Measurements from ENCODE around the gene ALK. TPM values are rescaled to one million over a fixed set of nuclear protein-coding genes. Genes with fewer than 3 reads are reported as not detected.

ALK gene
- total RNA-seq, 3 donors from 2014 or later, result 0.07 to 2.4 (median 0.09) TPM

DNA sequence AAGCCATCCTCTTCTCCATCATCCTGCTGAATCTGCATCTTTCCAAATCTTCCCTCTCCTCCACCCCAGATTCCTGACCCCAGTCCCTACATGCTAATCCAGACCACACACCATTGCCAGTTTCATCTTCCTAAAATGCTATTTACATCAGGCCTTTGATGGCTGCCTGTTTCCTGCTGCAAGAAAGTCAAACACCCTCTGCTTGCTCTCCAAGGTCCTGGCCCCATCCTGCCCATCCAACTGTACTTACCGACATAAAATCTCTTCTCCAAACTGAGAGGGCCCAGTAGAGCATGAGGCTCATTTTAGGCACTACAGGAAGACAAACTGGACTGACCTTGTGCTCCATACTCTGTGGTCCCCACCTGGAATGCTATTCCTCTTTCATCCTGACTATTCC lies 19.0 kb downstream of the ALK start:
- ATAC-seq, result no peak
- TF ChIP-seq, protein P1, sequence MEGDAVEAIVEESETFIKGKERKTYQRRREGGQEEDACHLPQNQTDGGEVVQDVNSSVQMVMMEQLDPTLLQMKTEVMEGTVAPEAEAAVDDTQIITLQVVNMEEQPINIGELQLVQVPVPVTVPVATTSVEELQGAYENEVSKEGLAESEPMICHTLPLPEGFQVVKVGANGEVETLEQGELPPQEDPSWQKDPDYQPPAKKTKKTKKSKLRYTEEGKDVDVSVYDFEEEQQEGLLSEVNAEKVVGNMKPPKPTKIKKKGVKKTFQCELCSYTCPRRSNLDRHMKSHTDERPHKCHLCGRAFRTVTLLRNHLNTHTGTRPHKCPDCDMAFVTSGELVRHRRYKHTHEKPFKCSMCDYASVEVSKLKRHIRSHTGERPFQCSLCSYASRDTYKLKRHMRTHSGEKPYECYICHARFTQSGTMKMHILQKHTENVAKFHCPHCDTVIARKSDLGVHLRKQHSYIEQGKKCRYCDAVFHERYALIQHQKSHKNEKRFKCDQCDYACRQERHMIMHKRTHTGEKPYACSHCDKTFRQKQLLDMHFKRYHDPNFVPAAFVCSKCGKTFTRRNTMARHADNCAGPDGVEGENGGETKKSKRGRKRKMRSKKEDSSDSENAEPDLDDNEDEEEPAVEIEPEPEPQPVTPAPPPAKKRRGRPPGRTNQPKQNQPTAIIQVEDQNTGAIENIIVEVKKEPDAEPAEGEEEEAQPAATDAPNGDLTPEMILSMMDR (IDR thresholded peaks at IDR 0.05), result no peak
- DNase-seq, result no peak
- intact Hi-C loops (cut with DNase I, micrococcal nuclease), result no loop called here
- Histone ChIP-seq H3K9me3 (no peaks in the 10 kb centered on the region), H3K4me3 (no peak overlapping the region), H3K36me3 (ENCODE audit: low read depth) (no peaks in the 10 kb centered on the region), H3K4me1 (ENCODE audit: low read depth) (no peaks in the 10 kb centered on the region)

DNA sequence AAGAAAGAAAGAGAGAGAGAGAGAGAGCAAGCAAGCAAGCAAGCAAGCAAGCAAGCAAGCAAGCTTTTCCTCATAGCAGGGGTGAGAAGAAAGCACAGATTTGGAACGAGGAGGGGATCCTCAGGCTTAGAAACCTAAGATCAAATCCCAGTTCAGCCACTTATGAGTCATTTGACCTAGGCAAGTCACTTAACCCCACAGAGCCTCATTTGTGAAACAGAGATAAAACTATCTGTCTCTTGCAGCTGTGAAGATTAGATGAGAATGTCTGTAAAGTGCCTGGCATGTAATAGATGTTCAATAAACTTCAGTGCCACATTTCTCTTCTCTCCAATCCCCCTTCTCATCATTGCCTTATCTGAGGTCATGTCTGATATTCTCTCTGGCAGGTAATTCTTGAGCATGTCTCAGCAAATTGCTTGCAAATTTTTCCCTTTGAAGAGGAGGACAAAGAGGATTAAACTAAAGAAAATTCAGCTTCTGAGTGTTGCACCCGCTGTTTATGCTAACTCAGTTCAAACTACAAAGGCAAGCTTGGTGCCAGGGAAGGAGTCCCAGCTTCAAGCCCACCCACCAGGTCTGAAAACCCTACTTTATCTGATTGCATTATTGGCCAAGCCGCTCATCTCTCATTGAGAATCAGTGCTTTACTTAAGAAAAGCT lies 20.3 kb downstream of the ALK start:
- intact Hi-C loops (cut with DNase I, micrococcal nuclease), result no loop called here
- DNase-seq (no peak), ATAC-seq (no peak)
- Histone ChIP-seq H3K4me3 (no peak overlapping the region), H3K9me3 (no peaks in the 10 kb centered on the region), H3K36me3 (ENCODE audit: low read depth) (no peaks in the 10 kb centered on the region), H3K4me1 (ENCODE audit: low read depth) (no peaks in the 10 kb centered on the region)
- TF ChIP-seq, protein P1 (IDR thresholded peaks at IDR 0.05), result no peak

DNA sequence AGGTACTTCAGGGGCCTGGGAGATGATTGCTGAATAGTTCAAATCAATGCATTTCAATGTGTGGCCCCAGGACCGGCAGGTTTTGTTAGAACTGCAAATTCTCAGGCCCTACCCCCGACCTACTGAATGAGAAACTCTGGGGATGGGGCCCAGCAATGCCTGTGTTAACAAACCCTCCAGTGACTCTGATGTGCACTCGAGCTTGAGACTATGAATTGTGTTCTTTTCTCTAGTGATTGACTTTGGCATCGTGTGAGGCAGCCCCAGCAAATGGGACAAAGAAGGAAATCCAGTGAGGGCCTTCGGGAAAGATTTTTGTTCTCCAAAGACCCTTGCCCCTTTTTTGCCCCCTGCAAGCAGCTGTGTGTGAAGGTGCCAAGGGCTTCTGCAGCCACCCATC lies 22.4 kb downstream of the ALK start:
- H3K9me3 ChIP-seq, result no peaks in the 10 kb centered on the region
- no peak overlapping the region for H3K4me3 ChIP-seq
- H3K4me1 ChIP-seq (ENCODE audit: low read depth), result no peaks in the 10 kb centered on the region
- no peak for DNase-seq
- ATAC-seq, result no peak
- TF ChIP-seq, protein P1 (IDR thresholded peaks at IDR 0.05), result no peak
- intact Hi-C loops (cut with DNase I, micrococcal nuclease), result no loop called here
- H3K36me3 ChIP-seq (ENCODE audit: low read depth), result no peaks in the 10 kb centered on the region

DNA sequence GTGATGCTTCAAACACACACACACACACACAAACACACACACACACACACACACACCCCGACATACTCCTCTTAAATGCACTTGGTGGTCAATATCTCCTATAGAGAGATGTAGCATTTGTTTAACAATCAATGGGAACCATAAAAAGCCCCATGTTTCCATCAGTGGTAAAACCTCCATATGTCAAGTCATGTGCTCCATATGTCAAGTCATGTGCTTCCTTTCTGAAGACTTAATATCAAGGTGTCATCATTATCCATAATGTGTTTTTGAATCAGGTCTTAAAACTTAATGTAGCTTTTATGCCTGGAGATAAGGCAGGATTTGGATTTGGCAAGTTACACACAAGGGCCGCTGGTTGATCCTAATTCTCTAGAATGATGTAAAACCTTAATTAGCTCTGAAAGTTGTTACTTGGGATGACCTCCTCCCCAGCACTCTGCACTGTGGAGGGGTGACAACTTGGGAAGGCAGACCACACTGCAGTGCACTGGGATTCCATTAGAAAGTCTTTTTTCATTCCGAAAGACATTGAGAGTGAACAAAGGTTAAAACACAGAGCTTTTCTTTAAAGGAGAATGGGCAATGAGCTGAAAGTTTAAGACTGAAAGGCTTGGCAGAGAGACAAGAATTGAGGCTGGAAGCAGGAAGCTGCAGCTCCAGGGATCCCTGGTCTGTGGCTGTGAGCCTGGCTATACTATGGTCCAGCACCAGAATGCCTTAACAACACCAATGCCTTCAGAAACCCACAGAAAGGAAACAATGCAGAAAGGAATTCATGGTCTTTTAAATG lies 26.4 kb downstream of the ALK start:
- intact Hi-C loops (cut with DNase I, micrococcal nuclease), result no loop called here
- DNase-seq (no peak), ATAC-seq (no peak)
- no peaks in the 10 kb centered on the region for H3K4me1 ChIP-seq (ENCODE audit: low read depth)
- TF ChIP-seq, protein P1 (IDR thresholded peaks at IDR 0.05), result no peak
- H3K36me3 ChIP-seq (ENCODE audit: low read depth), result no peaks in the 10 kb centered on the region
- H3K4me3 ChIP-seq, result no peak overlapping the region
- no peaks in the 10 kb centered on the region for H3K9me3 ChIP-seq

DNA sequence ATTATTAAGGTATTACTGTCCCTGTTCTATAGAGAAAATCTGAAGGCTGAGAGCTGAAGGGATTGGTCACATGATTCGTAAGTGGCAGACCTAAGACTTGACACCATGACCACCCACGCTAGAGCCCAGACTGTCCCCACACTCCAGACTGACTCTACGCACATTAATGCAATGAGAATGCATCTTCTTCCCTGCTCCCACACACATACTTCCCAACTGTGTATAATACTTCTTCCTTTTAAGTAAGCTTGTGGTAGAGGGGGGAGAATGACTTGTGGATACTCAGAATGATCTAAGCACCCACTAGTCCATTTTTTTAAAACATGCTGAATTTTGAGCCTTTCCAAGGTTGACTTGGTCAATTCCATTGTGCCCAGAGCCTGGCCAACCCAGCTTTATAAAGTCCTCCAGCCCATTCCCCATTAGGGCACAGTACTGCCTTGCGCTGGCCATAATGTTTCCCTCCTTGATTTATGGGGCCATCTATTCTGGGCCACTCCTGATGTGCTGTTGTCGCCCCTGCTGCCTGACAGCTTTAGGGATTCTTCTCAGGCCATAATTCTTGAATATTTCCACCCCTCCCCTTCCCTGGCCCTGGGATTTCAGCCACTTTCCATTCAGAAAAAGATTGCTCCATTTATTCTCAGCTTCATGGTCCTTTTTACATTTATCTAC lies 28.7 kb downstream of the ALK start:
- intact Hi-C loops (cut with DNase I, micrococcal nuclease), result no loop called here
- Histone ChIP-seq H3K4me3 (no peak overlapping the region), H3K4me1 (ENCODE audit: low read depth) (no peaks in the 10 kb centered on the region), H3K36me3 (ENCODE audit: low read depth) (no peaks in the 10 kb centered on the region), H3K9me3 (no peaks in the 10 kb centered on the region)
- ATAC-seq (no peak), DNase-seq (no peak)
- TF ChIP-seq, protein P1 (IDR thresholded peaks at IDR 0.05), result no peak

Data from mucosa of descending colon (tissue), 3 donors.